C4-2B (cell line): ENCODE measurements around the gene KIAA0825.

Experiments
- CTCF ChIP-seq: fragments of 450-650 bp; conservative IDR thresholded peaks from 2 replicates; pipeline ENCODE4 v1.5.1; 2017; ENCODE audit warnings: mild to moderate bottlenecking
- ZFX ChIP-seq: fragments of 450-650 bp; IDR thresholded peaks from 2 replicates; pipeline ENCODE4 v1.6.1; 2017

GRCh38 chr5:94168151-94168550, 450.3 kb downstream of the KIAA0825 start:
- no peak for TF ChIP-seq CTCF
- TF ChIP-seq ZFX, result no peak
